HG03066 (cell line): ENCODE data around the gene MYOM1.
A peak's percentile ranks its signal among the peaks of the same experiment; 100 is the strongest.

ENCODE experiments used
- ATAC-seq: cut with Tn5 transposase; IDR thresholded peaks from one replicate; pipeline ENCODE4 v1.9.1; 2021; ENCODE audit warnings: low read depth; ENCODE audit not compliant: unreplicated experiment

The MYOM1 gene

DNA sequence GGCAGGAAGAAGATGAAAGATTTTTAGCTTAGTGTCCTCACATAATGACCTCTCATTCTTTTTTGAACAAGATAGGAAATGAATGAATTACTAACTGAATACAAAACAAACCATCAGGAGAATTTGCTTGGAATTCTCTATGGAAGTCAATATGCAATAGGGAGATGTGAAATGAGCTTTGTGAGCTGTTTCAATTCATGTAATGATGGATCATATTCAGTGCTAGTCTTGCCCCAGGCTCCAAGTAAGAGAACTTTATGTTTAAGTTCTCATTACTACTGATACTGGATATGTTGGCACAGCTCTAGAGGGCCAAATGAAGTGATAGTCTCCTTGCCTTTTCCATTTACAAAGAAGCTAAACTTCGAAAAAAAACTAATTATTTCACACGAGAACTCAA lies 29.2 kb downstream of the MYOM1 start:
- no peak for ATAC-seq

DNA sequence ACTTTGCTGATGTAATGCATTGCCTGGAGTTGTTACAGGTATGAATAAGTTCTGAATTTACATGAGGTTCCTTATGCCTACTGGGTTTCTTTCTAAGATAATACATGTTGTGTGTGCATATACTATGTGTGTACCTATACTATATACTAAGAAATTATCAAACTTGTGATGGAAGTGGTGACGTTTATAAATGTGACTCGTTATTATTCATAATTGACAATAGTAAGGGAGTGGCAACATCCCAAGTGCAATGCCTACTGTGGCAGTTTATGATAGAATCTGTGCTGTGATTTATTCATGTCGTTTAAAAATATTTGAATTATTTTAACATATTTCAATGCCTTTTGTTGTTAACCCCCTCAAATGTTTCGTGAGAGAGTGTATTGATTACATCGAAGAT lies 29.9 kb downstream of the MYOM1 start:
- no peak for ATAC-seq

DNA sequence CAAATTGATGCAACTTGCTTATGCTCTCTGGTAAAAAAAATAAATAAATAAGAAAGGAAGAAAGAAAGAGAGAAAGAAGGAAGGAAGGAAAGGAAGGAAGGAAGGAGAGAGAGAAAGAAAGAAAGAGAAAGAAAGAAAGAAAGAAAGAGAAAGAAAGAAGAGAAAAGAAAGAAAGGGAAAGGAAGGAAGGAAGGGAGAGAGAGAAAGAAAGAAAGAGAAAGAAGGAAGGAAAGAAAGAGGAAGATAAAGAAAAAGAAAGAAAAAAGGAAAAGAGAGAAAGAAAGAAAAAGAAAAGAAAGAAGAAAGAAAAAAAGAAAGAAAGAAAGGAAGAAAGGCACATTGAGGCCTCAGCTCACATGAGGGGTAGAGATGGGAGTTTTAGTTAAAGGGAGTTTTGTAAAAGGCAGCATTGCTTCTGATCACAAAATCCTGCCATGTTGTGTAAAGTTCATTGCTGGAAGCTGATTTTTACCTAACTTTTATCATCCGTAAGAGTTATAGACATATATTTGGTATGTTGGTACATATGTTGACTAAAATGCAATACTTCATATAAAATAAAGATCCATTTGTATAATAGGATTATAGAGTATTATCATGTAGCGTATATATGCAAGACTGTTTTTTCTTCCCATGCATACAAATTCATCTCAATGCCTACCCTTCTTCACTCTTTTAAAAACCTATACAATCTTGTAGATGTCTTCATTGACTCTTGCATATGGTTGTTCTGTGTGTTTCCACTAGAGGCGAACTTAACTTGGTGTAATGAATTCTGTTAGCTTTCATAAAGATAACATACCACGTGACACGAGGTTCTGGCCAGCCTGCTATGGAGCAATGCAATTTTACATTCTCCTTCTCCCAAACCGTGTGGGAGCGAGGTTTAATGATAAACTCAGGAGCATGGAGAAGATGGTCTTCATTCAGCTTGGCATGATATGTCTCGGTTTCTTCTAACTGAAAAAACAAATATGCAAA lies 32.8 kb downstream of the MYOM1 start:
- ATAC-seq: no peak

DNA sequence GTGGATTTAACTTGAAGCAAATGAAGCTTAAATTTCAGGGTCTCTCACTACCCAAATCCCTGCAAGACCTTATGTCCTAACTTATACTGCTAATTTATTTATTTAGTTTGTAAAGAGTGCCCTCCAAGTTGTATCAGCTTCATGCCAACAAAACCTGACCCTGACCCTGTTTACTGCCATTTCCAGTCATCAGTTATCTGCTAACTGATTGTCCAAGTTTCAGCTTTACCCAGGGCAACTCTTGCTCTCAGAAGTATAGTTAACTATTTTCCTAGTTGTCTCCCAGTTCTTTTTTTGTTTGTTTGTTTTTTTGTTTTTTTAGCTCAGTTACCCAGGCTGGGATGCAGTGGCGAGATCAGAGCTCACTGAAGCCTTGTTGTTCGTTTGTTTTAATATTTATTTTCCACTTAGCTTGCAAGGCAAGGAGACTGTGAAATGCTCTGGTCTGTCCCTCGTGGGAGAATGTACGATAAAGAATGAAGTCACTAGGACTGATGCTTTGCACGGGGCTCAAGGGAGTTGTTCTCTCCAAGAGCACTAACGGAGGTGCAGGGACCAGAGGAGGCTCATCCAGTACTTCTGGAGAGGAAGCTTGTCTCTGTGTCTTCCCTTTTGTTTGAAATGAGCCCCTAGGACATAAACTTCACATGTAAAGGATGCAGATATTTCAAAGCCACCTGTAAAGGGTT lies 35.3 kb downstream of the MYOM1 start:
- no peak for ATAC-seq

DNA sequence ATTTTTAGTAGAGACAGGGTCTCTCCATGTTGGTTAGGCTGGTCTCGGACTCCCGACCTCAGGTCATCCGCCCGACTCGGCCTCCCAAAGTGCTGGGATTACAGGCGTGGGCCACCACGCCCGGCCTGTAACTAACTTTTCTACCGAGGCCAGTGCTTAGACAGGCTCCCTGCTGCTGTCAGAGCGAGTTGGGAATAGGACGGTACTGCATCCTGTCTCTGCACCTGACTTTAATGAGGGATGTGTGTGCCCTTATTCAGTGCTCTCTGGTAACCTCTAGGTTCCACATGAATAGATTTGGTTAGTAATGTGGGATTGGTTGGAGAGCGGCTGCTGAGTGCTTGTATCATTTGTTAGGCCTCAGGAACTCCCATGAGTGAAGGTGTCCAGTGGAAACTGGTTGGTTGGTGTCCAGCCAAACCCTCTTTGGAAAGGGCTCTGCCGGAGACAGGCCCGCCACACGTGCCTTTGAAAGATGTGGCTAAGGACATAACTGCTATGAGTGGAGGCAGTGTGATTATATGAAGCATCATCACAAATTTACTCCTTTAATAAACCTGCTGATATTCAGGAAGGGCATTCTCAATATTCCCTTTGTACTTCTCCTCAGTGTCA lies 36.6 kb downstream of the MYOM1 start:
- no peak for ATAC-seq

DNA sequence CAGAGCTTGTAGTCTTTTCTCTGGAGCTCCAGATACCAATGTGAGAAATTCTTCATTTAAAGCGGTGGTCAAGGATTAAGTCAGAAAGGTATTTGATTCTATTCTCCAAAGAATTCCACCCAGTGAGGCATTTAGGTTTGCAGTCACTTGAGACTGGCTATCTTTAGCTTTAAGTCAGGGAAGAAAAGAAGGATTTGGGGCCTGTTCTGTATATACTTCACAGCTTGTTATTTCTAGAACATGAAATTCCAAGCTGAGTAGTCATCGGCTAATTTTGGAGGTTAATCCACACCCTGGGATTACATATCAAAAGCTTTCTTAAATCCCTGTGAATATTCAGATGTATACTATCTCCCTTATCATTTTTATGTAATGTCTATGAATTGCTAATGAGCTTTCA lies 39.4 kb downstream of the MYOM1 start:
- ATAC-seq: no peak

DNA sequence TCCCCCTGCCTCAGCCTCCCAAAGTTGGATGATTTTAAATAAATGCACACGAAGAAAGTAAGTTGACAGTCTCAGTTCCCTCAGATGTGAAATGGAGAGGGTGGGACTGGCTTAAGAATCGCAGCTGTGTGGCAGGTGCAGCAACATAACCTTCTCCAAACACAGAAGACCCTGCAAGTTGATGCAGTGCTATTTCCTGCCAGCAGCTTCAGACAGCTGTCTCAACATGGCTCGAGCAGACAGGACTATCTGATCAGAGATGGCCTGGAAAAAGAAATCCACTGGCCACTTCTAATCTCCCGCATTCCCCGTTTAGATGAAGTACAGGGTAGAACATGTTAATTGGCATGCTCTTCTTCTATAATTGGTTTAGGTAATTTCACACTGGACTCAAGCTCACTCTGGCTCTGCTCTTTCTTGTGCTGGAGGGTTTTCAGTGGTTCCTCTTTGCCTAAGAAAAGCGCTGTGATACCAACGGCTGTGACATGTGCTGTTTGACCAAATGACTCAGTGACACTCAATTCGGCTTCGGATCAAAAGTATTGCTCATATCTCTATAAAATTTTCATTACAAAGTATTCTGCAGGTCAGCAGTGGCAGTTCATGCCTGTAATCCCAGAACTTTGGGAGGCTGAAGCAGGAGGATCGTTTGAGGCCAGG lies 40.2 kb downstream of the MYOM1 start:
- ATAC-seq: peak; percentile 54

DNA sequence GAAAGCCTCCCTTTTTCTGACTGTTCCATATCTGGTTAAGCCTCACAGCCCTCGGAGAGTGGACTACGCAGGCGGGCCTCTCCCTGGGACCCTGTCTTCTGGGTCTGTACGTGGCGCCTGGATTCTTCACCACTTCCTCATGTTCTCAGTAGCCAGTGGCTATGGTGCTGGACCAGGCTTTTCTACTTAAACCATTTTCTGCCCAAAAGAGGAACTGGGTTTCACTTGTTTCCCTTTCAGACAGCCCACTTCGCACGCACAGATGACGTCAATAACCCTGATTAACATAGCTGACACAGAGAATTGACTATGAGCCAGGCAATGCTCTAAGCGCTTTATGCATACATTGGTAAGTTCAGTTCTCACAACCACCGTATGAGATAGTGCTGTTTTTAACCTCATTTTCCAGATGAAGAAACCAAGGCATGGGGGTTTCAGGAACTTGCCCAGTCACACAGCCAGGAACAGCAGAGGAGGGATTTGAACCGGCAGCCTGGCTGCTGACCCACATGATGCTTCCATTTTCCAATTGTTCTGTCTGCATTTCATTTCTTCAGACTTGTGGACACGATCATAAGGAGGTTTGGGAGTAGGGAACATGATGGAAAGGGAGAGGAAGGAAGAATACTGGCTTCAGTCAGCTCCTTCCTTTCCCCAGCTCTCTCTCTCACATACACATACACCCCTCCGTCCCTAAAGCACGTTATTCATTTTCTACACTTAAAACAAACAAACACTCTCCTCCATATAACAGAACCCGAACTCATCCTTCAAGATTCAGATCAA lies 41.7 kb downstream of the MYOM1 start:
- ATAC-seq: peak; percentile 81

DNA sequence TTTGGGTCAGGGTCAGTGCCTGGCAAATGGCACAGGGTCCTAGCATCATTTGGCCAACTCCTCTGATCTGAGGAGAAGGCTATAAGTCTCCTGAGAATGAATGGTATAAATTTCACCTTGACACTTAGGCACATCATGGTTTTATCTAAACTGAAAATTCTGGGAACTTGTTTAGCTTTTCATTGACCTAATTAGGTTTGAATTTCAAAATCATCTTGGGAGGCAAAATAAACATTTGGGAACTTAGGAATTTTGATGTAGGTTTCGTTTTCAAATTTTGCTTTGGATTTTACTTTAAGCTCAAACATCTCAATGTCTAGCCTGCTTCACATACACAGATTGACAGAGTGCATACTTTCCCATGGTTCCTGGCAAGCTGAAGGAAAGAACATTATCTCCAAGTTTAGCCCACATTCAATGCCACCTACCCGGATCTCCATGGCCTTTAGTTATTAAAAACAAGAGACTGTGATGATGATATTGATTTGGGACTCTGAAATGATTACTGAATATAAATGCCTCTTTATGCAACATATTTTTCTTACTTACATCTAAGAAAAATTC lies 44.5 kb downstream of the MYOM1 start:
- ATAC-seq: no peak

DNA sequence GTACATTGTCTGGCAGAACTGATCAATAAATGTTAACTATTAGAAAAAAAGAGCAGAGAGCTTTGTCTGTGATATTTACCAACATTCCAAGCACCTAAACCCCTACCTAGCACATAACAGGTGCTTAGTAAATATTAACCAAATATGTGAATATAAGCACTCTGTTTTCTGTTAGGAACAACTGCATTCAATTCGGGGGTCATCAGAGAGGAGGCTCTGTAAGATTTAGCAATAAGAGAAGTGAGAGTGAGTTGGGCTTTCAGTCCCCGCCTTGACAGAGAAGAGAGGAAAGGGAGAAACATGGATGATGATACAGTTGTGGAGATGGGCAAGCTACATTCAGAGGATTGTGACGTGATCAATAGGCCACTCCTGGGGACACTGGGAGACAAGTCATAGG lies 47.7 kb downstream of the MYOM1 start:
- no peak for ATAC-seq

DNA sequence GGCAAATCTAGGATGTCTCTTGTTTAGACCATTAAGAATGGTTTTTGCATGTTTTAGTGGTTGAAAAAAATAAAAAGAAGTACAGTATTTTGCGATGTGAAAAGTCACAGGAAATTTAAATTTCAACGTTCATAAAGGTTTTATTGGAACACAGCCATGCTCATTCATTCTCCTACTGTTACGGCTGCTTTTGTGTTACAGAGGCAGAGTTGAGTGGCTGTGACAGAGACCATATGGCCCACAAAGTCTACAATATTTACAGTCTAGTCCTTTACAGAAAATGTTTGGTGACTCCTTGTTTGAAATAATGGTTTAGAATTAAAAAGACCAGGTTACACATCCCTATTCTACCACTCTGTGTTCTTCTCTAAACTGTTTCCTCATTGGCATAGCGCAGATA lies 48.1 kb downstream of the MYOM1 start:
- no peak for ATAC-seq

DNA sequence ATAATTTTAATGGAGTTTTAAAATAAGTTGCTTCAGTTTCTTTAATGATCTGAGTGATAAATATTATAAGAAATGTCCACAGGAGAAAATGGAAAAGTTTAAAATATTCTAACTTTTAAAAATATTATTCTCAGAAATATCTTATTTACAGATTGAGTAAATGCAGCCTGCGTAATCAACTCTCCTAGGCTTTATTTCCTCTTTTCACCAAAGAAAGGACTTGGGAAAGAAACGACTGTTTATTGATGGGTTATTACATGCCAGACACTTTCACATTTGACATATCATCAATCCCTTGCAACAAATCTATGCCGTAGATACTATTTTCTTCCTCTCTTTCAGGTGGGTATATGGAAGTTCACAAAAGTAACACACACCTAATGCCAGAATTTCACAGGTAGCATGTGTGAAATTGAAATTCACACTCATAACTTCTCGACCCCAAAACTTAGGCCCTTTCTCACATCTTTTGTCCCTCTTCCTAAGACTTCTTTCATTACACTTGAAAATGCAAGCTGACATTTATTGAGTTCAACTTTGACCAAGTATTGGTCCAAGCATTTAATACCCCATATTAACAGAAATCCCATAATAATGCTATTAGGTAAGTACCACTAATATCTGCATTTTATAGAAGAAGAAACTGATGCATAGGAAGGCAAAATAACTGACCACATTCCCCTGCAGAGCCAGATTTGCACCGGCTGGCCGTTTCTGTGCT lies 49.2 kb downstream of the MYOM1 start:
- no peak for ATAC-seq

DNA sequence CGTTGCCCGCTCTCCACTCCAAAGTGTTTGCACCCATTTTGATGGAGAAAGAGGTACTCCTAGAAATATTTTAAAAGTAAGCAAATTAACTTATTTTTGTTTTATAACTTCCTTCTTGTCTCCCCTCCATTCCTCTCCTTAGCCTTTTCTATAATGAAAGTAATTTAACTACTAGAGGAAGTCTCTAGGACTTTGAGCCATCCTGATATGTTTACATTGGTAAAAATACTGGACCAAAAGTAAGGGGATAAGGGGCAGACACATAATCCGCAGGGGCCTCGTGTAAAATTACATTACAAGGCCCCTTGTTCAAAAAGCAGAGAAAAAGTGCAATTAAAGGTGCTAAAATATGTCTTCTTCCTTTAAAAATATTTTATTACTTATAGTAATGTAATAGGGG lies 55.4 kb downstream of the MYOM1 start:
- no peak for ATAC-seq

DNA sequence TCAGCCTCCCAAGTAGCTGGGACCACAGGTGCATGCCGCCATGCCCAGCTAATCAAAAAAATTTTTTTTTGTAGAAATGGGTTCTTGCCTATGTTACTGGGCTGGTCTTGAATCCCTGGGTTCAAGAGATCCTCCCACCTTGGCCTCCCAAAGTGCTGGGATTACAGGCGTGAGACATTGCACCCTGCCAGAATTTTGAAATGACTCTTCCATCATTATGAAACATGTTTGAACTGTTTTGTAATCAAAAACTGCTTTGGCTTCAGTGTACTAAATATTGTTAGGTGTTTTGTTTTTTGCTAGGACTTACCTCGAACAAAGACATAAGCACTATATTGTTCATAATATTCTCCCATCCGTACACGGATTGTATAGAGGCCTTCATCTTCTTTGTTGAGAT lies 55.8 kb downstream of the MYOM1 start:
- no peak for ATAC-seq

DNA sequence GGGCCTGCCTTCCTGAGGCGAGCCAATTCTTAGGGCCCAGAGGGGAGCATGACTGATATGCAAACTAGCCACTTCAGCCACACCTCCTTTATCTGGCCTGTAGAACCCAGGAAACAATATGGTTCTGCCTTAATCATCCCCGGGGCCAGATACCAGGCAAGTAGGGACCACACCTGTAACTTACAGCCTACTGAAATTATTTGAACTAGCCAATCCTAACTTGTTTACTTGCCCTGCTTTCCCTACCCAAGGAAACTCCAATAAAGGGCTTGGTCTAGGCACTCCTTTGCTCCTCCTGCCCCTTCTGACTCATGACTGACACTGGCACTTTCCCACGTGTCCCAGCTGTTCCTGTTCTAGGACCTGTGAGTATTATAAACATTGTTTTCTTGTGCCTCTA lies 57.6 kb downstream of the MYOM1 start:
- no peak for ATAC-seq

DNA sequence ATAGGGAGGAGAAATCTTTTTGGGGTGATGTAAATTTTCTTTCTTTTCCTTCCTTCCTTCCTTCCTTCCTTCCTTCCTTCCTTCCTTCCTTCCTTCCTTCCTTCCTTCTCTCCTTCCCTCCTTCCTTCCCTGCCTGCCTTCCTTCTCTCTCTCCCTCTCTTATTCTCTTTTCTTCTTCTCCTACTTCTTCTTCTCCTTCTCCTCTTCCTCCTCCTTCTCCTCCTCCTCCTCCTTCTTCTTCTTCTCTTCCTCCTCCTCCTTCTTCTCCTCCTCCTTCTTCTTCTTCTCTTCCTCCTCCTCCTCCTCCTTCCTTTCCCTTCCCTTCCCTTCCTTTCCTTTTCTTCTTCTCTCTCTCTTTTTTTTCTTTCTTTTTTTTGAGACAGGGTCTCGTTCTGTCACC lies 59.9 kb downstream of the MYOM1 start:
- no peak for ATAC-seq

DNA sequence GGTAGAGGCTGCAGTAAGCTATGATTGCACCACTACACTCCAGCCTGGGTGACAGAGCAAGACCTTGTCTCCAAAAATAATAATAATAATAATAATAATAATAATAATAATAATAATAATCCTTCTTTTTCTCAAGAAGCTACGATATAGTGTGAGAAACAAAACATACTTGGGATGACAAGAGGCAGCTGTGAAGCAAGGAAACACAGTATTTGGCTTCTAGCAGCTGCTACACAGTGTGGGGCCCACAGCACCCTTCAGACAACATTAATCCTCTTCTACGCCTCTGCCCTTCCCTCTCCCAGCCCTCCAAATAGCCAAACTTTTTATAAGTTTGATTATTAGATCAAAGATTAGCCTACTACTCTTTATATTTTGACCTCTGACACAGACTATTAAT lies 62.2 kb downstream of the MYOM1 start:
- ATAC-seq: no peak

DNA sequence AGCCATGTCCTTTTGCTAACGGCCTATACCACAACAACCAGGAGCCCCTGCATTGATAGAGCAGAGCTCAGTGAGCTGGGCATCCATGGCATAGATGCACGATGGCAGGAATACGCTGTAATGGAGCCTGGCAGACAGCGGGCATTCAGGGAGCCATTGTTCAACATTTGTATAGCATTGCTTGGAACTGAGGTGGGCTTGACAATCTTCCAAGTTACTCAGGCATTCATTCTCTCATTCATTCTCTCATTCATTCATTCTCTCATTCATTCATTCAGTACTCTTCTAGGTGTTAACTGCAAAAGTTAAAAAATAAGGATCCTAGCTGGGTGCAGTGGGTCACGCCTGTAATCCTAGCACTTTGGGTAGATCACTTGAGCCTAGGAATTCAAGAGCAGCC lies 62.7 kb downstream of the MYOM1 start:
- ATAC-seq: no peak

DNA sequence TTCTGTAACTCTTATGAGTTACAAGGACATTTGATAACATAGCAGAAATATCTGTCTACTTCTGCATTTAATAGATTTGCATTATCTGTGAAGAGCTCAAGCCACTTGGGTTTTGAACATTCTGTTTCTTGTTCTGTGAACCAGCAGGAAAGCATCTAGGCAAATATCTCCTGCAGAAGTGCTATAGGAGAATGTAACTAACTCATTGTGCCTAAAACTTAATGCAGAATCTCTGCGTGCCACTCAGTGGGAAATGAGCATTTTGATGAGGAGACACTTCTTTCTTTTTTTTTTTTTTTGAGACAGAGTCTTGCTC lies 63.5 kb downstream of the MYOM1 start:
- ATAC-seq: no peak
